HG03139 (cell line): ENCODE results near the gene SUB1.

Experiments used
- ATAC-seq: cut with Tn5 transposase; IDR thresholded peaks from one replicate; pipeline ENCODE4 v1.9.1; 2021; ENCODE audit not compliant: unreplicated experiment

SUB1 gene

DNA sequence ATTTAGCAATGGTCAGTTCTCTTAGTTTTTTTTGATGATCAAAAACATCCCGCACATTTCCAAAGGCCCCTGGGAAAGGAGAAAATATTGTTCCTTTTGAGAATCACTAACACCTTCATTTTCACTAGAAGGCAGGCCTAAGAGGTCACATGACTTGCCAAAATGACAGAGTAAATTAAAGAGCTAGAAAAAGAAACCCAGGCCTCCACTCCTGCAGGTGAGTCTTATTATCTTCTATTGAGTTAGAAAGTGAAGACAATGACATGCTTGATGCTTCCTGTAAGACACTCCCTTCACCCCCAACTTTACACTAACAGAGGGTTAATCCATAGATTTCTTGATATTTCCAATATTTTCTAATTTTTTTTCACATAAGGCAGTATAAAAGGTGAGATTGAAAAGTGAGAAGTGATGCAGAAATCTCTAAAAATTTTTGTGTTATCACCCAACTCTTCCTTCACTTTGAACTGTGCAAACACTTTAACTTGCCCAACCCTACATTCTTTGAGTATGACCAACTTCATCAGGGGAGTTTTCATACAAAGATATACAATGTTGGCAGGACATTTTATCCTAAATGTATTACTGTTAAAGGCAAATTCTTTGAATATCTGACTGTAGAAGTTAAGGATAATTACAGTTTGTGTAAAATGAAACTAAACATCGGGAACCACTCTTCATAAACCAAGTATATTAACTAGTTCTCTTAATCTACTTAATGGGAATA is 57.1 kb downstream of the SUB1 start:
- ATAC-seq: no peak

DNA sequence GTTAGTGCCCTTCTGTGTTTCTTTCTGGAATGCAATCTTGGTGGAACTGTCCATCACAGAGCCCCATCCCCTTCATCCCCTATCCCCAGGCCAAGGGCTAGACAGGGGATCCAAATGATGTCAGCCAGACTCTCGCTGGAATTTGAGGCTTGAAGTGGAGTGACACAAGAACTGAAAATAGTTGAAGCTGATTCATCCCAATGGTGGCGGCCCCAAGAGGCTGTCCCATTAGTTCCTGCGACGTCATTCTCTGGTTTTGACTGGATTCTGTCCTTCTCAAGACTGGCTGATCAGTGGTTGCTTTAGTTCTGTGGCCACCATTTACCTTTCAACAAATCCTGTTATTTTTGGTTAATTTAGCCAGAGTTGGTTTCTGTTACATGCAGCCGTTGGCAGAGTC is 59.9 kb downstream of the SUB1 start:
- no peak for ATAC-seq

DNA sequence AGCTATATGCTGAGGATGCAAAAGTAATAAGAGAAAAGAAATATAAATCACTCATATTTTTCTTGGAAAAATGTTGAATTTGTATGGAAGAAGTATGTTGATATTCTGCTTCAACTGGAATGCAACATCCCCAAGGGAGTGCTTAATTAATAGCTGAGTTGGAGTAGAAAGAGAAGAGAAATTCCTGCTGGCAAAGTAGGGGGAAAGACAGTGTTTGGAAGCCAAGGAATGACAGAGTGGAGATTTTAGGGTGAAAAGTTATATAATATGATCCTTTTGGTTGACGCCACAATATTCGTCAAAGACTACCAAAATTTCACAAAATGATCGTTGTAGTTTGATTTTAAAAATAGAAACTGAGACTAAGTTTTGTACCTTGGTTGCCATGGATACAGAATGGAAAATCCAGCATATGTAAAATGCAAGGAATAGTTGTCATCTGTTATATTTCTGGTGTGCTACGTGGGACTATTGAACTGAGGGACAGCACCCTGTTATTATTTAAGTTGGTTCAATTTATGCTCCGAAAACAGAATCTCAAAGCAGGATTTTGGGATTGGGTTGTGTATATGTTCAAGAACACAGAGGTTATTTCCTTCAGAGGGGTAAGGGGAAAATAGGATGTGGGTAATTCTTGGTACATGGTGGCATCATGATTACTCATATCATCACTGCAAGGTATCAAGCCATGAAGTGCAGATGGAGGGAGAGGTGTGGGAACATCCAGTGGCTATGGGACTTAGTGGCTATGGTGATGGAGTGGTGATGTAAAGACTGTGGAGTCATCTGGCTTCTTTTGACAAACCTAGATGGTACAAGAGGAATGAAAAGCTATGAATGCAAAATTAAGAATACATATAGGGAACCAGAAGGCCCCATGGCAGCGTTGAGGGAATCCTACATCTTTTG is 61.0 kb downstream of the SUB1 start:
- no peak for ATAC-seq

DNA sequence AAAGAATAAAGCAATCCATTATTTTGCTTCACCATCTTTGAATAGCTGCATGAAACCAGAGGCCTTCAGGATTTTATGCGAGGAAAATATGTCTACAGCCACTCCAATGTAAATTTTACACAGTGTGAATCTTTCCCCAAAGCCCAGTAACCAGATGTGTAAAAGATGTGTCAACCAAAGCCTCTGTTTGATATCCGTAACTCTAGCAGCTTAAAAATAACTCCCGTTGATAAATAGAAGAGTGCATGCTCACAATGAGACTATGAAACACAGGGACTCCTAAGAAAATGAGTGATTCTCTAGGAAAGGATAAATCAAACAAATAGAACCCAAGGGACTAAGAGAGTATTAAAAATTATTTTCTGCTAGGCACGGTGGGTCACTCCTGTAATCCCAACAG is 65.7 kb downstream of the SUB1 start:
- ATAC-seq: no peak

DNA sequence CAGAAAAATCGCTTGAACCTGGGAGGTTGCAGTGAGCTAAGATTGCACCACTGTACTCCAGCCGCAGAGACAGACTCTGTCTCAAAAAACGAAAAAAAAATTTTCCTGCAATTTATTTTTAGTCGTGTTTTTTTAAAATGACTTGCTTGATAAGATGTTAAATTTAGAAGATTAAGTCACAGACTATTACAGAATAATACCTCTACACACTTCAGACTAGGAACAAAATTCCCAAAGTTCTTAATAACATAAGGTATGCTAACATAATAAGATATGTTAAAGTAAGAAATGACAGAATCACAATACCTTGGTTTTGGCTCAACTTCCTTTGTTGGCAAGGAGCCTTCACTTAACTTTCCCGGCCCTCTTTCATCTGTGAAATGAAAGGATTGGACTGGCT is 66.3 kb downstream of the SUB1 start:
- ATAC-seq: no peak
